Measurements from ENCODE around the gene OSMR. TPM values are rescaled to one million over a fixed set of nuclear protein-coding genes. Genes with fewer than 3 reads are reported as not detected.
A peak's percentile ranks its signal among the peaks of the same experiment; 100 is the strongest.

The OSMR gene
- total and polyA plus RNA-seq, 9 of the 15 experiments (the other 6 are each of a cell fraction or from before 2014, with no cell fraction given), result 0.18 to 1.7 (median 0.94) TPM

- POLR2A ChIA-PET, result interaction anchor here (1.4 to 1.5 kb wide), 2 partner anchors 10 to 13 kb away, joined by 4 read pairs; partner anchors contain the start of gene OSMR
- no peaks in the 10 kb centered on the region for H3K9me1 ChIP-seq (ENCODE audit: control insufficient read depth, insufficient read depth, low read length)
- no peak overlapping the region for H3K4me3 ChIP-seq
- DNase-seq (ENCODE audit: extremely low read depth in 1 of 4, low spot score in 3 of 4) (no peak), FAIRE-seq (no peak), ATAC-seq (no peak)
- H3K9ac ChIP-seq (ENCODE audit: insufficient read depth in 1 of 2, low read depth in 2 of 2, low read length in 2 of 2), result no peak overlapping the region
- 2% methylated on average over 4 of the region's 4 CpGs for WGBS (ENCODE audit: insufficient coverage, low coverage, missing lambda C conversion rate)
- CTCF ChIA-PET (ENCODE audit: low intra/inter-chr PET ratio), result interaction anchor here (0.9 kb wide), 1 partner anchor 399 kb away, joined by 3 read pairs; no protein-coding TSS in a partner anchor
- H3K9me3 ChIP-seq (replicated peaks; ENCODE audit: control insufficient read depth, insufficient read depth, low read depth, low read length), result no peaks in the 10 kb centered on the region
- no peaks in the 10 kb centered on the region for H3K27me3 ChIP-seq (ENCODE audit: control insufficient read depth in 2 of 2, insufficient read depth in 2 of 2, low read length in 2 of 2)
- no peaks in the 10 kb centered on the region for H3K79me2 ChIP-seq (ENCODE audit: control insufficient read depth, insufficient read depth, low read length)
- no peak overlapping the region for H3K4me2 ChIP-seq (ENCODE audit: insufficient read depth, low read length)
- no TSS peak for BruUV-seq (replicated peaks)
- no peaks in the 10 kb centered on the region for H3K36me3 ChIP-seq (ENCODE audit: control insufficient read depth, insufficient read depth, low read length)
- in situ Hi-C loops (cut with MboI), result no loop called here
- no peak overlapping the region for H2AFZ ChIP-seq (ENCODE audit: low read depth, low read length)
- H3K4me1 ChIP-seq (replicated peaks in 1 of 2; ENCODE audit: control insufficient read depth in 2 of 2, insufficient read depth in 2 of 2, low read length in 2 of 2), result peaks cover 0 to 5% of the 10 kb centered on the region in 2 experiments; a peak in 1 of 5 replicates
- H3K27ac ChIP-seq (ENCODE audit: extremely low read depth, low read depth, low read length), result no peak overlapping the region
- 0 out of 2 replicates have a peak, but pooled peaks have one; percentile 4 for TF ChIP-seq REST (IDR thresholded peaks at IDR 0.05; ENCODE audit: borderline replicate concordance)
- no peak for TF ChIP-seq REST (CRISPR knock-in tag; IDR thresholded peaks at IDR 0.05; ENCODE audit: low read depth)
- TF ChIP-seq NFE2L1 (tag; IDR thresholded peaks at IDR 0.05; ENCODE audit: borderline replicate concordance, low read depth), result no peak
- intact Hi-C loops (cut with micrococcal nuclease), result loop anchor here (1.0 kb wide), 1 partner anchor 89 kb away; no protein-coding TSS in a partner anchor
- H4K20me1 ChIP-seq (replicated peaks; ENCODE audit: control insufficient read depth, insufficient read depth, low read length), result no peaks in the 10 kb centered on the region
Measured at GRCh38 chr5:38832810-38833209, 13.0 kb upstream of the OSMR start.
